Cerebellar nuclear complex (tissue), 1 donor: Measurements from ENCODE around the gene PCDHB9.
"Not testable (repeated sequence)": the region's sequence is repeated elsewhere in the genome, so short reads cannot be mapped to it uniquely, and the experiment has no call there.

ENCODE experiments used
- DNase-seq, 2 experiments: peaks; one replicate each; lab custom pipeline; 2025; lab: John Stamatoyannopoulos, UW

PCDHB9 gene

GRCh38 chr5:141188682-141189081 lies 1.7 kb downstream of the PCDHB9 start:
- DNase-seq, result not testable (repeated sequence)

DNA sequence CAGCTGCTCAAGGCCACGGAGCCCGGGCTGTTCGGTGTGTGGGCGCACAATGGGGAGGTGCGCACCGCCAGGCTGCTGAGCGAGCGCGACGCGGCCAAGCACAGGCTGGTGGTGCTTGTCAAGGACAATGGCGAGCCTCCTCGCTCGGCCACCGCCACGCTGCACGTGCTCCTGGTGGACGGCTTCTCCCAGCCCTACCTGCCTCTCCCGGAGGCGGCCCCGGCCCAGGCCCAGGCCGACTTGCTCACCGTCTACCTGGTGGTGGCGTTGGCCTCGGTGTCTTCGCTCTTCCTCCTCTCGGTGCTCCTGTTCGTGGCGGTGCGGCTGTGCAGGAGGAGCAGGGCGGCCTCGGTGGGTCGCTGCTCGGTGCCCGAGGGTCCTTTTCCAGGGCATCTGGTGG lies 2.2 kb downstream of the PCDHB9 start:
- not testable (repeated sequence) for DNase-seq

DNA sequence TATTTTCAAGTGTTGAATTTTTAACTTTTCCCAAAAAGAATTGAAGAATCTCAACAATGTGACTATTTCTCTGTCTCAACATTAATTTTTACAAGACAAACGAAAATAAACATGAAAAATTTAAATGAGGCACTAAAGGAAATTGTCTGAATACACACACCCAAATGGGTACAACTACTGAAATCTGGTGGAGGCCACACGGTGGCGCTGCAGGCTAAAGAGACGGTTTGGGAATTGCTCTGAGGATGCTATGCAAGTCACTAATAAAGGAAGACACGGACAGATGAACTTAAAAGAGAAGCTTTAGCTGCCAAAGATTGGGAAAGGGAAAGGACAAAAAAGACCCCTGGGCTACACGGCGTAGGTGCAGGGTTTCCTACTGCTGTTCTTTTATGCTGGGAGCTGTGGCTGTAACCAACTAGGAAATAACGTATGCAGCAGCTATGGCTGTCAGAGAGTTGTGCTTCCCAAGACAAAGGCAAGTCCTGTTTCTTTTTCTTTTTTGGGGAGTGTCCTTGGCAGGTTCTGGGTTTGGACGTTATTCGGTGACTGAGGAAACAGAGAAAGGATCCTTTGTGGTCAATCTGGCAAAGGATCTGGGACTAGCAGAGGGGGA lies 5.3 kb downstream of the PCDHB9 start, which contains the start of gene PCDHB10:
Gene PCDHB10, plus strand, starts transcription at position 244 of the 616 bp plus-strand sequence. Its CDS starts 200 bp downstream, at position 444.
- no peak for DNase-seq

GRCh38 chr5:141194332-141194731 lies 7.4 kb downstream of the PCDHB9 start:
- not testable (repeated sequence) for DNase-seq

- DNase-seq, result no peak
Observed at GRCh38 chr5:141196363-141196762, 9.4 kb downstream of the PCDHB9 start.

DNA sequence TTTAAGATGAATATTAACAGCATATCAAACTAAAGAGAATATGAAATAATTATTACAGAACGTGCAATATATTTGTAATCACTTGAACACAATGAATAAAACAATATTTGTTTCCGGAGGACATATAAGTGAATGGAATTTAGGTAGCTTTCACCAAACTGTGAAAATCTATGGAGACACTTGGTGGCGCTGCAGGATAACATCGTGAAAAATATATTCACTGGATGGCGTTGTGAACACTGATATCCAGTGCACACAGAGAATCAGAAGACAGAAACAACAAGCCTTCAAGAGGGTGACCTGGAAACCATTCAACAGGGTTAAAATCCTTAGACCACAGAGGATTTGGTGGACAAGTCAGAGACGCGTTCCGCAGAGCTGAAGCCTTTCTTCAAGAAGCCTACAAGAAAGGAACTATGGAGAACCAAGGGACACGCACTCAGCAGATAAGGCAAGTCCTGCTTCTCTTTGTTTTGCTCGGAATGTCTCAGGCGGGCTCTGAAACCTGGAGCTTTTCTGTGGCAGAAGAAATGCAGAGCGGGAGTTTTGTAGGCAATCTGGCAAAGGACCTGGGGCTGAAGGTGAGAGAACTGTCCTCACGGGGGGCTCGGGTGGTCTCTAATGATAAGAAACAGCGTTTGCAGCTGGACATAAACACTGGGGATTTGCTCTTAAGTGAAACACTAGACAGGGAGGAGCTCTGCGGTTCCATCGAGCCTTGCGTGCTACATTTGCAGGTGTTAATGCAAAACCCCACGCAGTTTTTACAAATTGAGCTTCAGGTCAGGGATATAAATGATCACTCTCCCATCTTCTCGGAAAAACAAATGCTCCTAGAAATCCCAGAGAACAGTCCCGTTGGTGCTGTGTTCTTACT lies 12.6 kb downstream of the PCDHB9 start, which contains the start of gene PCDHB11:
Gene PCDHB11, plus strand, starts transcription at position 269 of the 877 bp plus-strand sequence. Its CDS starts 148 bp downstream, at position 417.
- no peak for DNase-seq

GRCh38 chr5:141201126-141201525 lies 14.2 kb downstream of the PCDHB9 start:
- DNase-seq, result not testable (repeated sequence)

DNA sequence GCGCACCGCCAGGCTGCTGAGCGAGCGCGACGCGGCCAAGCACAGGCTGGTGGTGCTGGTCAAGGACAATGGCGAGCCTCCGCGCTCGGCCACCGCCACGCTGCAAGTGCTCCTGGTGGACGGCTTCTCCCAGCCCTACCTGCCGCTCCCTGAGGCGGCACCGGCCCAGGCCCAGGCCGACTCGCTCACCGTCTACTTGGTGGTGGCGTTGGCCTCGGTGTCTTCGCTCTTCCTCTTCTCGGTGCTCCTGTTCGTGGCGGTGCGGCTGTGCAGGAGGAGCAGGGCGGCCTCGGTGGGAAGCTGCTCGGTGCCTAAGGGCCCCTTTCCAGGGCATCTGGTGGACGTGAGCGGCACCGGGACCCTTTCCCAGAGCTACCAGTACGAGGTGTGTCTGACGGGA lies 14.7 kb downstream of the PCDHB9 start:
- not testable (repeated sequence) for DNase-seq

DNA sequence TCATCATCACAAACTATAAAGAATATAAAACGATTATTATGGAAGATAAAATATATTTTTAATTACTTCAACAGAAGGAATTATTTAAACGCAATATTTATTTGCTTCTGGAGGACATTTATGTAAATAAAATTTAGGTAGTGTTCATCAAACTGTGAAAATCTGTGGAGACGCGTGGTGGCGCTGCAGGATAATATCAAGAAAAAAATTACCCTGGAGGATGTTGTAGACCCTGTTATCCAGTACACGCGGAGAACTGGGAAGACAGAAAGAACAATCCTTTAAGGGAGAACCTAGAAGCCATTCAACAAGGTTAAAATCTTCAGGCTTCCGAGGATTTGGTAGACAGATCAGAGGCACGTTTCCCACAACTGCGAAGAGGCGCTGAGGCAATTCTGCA lies 21.5 kb downstream of the PCDHB9 start, which contains the start of gene PCDHB12:
Gene PCDHB12, plus strand, starts transcription at position 242 of the 400 bp plus-strand sequence. CDS start 189 bp downstream, outside the sequence.
- no peak for DNase-seq

DNA sequence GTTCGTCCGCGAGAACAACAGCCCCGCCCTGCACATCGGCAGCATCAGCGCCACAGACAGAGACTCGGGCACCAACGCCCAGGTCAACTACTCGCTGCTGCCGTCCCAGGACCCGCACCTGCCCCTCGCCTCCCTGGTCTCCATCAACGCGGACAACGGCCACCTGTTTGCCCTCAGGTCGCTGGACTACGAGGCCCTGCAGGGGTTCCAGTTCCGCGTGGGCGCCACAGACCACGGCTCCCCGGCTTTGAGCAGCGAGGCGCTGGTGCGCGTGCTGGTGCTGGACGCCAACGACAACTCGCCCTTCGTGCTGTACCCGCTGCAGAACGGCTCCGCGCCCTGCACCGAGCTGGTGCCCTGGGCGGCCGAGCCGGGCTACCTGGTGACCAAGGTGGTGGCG lies 23.3 kb downstream of the PCDHB9 start:
- not testable (repeated sequence) for DNase-seq

- DNase-seq, result not testable (repeated sequence)
Observed at GRCh38 chr5:141210849-141211248, 23.9 kb downstream of the PCDHB9 start.

DNA sequence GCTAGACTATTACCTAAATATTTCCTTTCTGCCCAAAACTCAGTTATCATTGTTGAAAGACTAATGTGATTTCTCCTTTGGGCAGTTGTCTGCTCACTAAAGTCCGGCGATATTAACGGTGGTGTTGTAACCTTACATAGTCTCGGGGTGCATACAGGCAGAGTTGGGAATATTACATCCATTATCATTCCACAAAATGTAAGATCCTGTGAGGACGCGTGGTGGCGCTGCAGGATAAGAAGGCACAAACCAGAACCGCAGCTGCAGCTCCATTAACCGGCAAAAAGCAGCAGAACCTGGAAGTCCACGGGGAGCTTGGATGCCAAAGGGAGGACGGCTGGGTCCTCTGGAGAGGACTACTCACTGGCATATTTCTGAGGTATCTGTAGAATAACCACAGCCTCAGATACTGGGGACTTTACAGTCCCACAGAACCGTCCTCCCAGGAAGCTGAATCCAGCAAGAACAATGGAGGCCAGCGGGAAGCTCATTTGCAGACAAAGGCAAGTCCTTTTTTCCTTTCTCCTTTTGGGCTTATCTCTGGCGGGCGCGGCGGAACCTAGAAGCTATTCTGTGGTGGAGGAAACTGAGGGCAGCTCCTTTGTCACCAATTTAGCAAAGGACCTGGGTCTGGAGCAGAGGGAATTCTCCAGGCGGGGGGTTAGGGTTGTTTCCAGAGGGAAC lies 26.8 kb downstream of the PCDHB9 start, which contains the start of gene PCDHB13:
Gene PCDHB13, plus strand, starts transcription at position 264 of the 684 bp plus-strand sequence. Its CDS starts 205 bp downstream, at position 469.
- DNase-seq, result not testable (repeated sequence)

DNA sequence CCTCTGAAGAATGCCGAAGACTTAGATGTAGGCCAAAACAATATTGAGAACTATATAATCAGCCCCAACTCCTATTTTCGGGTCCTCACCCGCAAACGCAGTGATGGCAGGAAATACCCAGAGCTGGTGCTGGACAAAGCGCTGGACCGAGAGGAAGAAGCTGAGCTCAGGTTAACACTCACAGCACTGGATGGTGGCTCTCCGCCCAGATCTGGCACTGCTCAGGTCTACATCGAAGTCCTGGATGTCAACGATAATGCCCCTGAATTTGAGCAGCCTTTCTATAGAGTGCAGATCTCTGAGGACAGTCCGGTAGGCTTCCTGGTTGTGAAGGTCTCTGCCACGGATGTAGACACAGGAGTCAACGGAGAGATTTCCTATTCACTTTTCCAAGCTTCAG lies 27.6 kb downstream of the PCDHB9 start:
- not testable (repeated sequence) for DNase-seq

DNA sequence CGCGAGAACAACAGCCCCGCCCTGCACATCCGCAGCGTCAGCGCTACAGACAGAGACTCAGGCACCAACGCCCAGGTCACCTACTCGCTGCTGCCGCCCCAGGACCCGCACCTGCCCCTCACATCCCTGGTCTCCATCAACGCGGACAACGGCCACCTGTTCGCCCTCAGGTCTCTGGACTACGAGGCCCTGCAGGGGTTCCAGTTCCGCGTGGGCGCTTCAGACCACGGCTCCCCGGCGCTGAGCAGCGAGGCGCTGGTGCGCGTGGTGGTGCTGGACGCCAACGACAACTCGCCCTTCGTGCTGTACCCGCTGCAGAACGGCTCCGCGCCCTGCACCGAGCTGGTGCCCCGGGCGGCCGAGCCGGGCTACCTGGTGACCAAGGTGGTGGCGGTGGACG lies 28.5 kb downstream of the PCDHB9 start:
- DNase-seq, result not testable (repeated sequence)

DNA sequence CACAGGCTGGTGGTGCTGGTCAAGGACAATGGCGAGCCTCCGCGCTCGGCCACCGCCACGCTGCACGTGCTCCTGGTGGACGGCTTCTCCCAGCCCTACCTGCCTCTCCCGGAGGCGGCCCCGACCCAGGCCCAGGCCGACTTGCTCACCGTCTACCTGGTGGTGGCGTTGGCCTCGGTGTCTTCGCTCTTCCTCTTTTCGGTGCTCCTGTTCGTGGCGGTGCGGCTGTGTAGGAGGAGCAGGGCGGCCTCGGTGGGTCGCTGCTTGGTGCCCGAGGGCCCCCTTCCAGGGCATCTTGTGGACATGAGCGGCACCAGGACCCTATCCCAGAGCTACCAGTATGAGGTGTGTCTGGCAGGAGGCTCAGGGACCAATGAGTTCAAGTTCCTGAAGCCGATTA lies 29.1 kb downstream of the PCDHB9 start:
- not testable (repeated sequence) for DNase-seq

DNA sequence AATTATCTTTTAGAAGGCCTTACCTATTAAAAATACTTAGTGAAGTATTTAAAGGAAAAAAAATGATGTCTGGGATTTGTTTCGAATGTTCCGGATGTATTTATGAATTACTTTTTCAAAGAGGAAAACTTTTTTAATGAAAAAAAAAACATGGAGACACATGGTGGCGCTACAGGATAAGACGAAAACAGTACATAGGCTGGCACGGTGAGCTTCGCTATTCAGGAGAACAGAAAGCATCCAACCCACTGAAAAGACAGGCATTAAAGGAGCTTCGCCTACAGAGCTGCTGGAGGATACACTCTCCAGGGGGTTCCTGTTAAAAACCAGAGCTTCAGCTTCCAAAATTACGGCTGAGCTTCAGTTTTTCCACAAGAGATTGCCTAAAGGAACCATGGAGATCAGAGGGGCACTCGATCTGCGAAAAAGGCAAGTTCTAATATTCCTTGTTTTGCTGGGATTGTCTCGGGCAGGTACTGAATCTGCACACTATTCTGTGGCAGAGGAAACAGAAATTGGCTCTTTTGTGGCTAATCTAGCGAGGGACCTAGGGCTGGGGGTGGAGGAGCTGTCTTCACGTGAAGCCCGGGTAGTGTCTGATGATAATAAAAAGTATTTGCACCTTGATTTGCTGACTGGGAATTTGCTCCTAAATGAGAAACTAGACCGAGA lies 36.3 kb downstream of the PCDHB9 start, which contains the start of gene PCDHB14:
Gene PCDHB14, plus strand, starts transcription at position 232 of the 672 bp plus-strand sequence. Its CDS starts 163 bp downstream, at position 395.
- no peak for DNase-seq

GRCh38 chr5:141224844-141225243 lies 37.9 kb downstream of the PCDHB9 start:
- not testable (repeated sequence) for DNase-seq

- DNase-seq, result not testable (repeated sequence)
Observed at GRCh38 chr5:141225421-141225820, 38.5 kb downstream of the PCDHB9 start.

GRCh38 chr5:141234109-141234667 lies 47.2 kb downstream of the PCDHB9 start:
- no peak for DNase-seq

DNA sequence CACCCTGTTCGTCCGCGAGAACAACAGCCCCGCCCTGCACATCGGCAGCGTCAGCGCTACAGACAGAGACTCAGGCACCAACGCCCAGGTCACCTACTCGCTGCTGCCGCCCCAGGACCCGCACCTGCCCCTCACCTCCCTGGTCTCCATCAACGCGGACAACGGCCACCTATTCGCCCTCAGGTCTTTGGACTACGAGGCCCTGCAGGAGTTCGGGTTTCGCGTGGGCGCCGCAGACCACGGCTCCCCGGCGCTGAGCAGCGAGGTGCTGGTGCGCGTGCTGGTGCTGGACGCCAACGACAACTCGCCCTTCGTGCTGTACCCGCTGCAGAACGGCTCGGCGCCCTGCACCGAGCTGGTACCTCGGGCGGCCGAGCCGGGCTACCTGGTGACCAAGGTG lies 49.0 kb downstream of the PCDHB9 start:
- DNase-seq, result not testable (repeated sequence)
